ENCODE data around the gene RAB3IP.

GRCh38 chr12:69701826-69702225, 36.8 kb upstream of the RAB3IP start:
- TF ChIP-seq EZH2phosphoT487 (IDR thresholded peaks at IDR 0.05; ENCODE audit: borderline replicate concordance) (no peak), CTCF (conservative IDR thresholded peaks at IDR 0.05; ENCODE audit: low read length) (no peak)
